ENCODE results near the gene UGT1A8.
"Not testable (repeated sequence)": the region's sequence is repeated elsewhere in the genome, so short reads cannot be mapped to it uniquely, and the experiment has no call there.

GRCh38 chr2:233655943-233656342, 38.5 kb downstream of the UGT1A8 start:
- TF ChIP-seq, protein P1, sequence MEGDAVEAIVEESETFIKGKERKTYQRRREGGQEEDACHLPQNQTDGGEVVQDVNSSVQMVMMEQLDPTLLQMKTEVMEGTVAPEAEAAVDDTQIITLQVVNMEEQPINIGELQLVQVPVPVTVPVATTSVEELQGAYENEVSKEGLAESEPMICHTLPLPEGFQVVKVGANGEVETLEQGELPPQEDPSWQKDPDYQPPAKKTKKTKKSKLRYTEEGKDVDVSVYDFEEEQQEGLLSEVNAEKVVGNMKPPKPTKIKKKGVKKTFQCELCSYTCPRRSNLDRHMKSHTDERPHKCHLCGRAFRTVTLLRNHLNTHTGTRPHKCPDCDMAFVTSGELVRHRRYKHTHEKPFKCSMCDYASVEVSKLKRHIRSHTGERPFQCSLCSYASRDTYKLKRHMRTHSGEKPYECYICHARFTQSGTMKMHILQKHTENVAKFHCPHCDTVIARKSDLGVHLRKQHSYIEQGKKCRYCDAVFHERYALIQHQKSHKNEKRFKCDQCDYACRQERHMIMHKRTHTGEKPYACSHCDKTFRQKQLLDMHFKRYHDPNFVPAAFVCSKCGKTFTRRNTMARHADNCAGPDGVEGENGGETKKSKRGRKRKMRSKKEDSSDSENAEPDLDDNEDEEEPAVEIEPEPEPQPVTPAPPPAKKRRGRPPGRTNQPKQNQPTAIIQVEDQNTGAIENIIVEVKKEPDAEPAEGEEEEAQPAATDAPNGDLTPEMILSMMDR (IDR thresholded peaks at IDR 0.05 in 8 of 11, conservative IDR thresholded peaks at IDR 0.05 in 3 of 11) = not testable (repeated sequence)
- not testable (repeated sequence) for TF ChIP-seq POLR2AphosphoS5, POLR2A (IDR thresholded peaks at IDR 0.05)

Data from spleen (tissue), 7 donors.